ENCODE measurements around the gene KRT25.
"Not testable (repeated sequence)": the region's sequence is repeated elsewhere in the genome, so short reads cannot be mapped to it uniquely, and the experiment has no call there.

The KRT25 gene

GRCh38 chr17:40753804-40754203 is 1.3 kb downstream of the KRT25 start:
- no peak for DNase-seq (ENCODE audit: low read depth)

DNA sequence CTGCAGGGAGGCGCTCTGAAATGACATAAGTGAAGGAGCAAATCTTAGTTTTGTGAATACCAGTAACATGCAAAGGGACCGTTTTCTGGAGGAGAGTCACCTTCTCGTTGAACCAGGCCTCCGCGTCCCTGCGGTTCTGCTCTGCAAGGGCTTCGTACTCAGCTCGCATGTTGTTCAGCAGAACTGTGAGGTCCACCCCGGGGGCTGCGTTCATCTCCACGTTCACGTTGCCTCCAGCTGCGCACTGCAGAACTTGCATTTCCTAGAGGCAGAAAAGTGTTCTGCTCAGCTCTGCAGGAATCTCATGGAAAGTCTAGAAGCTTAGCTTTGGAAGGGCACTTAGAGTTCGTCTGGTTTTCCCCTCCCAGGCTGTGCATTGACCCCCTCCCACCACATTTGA is 4.1 kb downstream of the KRT25 start:
- no peak for DNase-seq (ENCODE audit: low read depth)

GRCh38 chr17:40750391-40750790 is 4.7 kb downstream of the KRT25 start:
- DNase-seq (ENCODE audit: low read depth): no peak

GRCh38 chr17:40748666-40749065 is 6.5 kb downstream of the KRT25 start:
- DNase-seq (ENCODE audit: low read depth): not testable (repeated sequence)

GRCh38 chr17:40738553-40738952 is 16.6 kb downstream of the KRT25 start:
- no peak for DNase-seq (ENCODE audit: low read depth)

DNA sequence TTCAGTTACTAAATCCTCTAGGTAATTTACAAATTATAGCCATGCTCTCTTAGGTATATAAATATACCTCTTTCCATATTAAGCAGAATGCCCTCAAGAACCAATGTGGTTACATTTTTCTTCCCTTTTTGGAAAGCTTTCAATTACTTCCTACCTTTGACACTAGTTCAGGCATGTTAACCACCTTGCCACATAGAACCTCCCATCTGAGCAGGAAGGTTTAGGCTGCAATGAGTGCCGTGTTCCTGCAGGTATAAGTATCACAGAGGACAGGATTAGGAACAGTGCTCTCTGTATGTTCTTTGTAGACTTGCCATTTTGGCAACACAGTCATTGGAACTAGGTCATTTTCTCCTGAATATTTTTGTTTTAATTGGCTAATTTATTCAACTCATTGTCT is 20.1 kb downstream of the KRT25 start:
- DNase-seq (ENCODE audit: low read depth): no peak

- DNase-seq (ENCODE audit: low read depth): no peak
Observed at GRCh38 chr17:40734018-40734417, 21.1 kb downstream of the KRT25 start.

DNA sequence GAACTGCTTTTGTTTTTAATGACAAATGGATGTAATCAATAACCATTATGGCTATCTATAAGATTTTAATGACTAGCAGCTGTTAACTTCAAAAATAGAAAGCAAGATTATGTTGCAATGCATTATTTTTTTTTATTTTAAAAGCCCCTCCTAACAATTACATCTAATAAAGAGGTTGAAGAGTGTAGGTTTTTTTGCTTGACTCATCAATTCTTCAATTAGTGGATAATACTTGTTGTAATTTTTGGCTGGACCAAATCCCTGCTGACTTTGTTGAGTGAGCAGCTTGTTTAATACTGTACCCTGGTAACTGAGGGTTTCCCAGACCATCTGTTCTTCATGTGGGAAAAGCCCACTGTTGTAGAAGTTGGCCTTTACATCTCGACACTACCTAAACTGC is 24.2 kb downstream of the KRT25 start:
- DNase-seq (ENCODE audit: low read depth): no peak

DNA sequence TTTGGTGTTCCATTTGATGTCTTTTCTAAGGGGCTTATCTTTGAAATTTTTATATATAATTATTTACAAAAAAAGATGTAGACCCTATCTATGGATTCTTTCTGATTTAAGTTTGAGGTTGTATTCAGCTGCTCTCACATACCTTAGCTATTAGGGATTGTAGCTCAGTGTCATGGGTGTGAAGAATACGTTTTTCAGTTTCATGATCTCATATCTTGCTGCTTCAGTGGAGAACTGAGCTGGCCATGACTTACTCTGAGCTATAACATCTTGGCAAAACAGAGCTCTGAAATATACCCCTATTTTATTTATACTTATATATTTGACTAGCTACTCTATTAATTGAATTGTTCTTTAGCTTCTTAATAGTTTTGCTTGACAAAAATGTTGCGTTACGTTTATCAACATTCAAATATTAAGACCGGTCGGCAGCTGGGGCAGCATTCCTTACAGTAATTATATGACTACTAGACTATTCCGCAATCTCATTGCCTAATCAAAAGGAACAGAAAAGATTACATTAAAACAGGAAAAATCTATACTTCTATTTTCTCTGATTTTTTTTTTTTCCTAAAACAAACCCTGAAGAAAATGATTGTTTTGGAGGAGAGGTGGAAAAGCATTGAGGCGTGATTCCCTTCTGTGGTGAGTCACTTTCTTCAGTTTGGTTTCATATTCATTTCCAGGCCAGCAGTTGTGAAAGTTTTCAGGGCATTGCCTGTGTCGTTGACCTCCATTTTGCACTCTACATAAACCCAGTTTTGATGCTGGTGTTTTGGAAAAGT is 27.5 kb downstream of the KRT25 start:
- no peak for DNase-seq (ENCODE audit: low read depth)

GRCh38 chr17:40726919-40727318 is 28.2 kb downstream of the KRT25 start:
- DNase-seq (ENCODE audit: low read depth): no peak

DNA sequence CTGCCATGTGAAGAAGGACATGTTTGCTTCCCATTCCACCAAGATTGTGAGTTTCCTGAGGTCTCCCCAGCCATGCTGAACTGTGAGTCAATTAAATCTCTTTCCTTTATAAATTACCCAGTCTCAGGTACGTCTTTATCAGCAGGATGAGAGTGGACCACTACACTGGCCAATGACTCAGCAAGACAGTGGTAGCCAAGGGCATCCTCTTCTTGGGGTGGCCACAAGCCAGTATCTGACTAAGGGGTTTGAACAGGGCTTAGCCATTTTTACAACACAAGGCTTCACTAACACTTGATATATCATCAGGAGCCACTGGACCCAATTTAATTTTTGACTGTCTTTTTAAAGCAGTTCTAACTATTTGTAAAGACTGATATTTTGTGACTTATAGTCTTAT is 30.5 kb downstream of the KRT25 start:
- no peak for DNase-seq (ENCODE audit: low read depth)

DNA sequence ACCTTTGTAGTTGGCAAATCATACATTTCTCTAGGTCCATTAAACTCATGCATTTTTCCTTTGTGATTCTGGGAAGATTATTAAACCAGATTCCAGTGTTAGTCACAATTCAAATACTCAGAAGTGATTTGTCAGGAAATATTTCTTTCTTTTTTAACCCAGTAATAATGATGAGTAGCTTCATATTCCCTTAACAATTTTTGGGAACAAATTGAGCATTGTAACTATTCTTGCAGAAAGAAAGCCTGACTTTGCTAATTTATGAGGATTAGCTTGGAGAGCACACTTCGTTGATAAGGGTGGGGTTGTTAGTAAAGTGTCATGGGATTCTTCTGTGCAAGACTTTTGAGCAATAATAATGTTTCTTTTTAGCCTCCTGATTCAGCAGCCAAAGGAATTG is 32.9 kb downstream of the KRT25 start:
- no peak for DNase-seq (ENCODE audit: low read depth)

GRCh38 chr17:40720899-40721298 is 34.2 kb downstream of the KRT25 start:
- DNase-seq (ENCODE audit: low read depth): no peak

GRCh38 chr17:40718930-40719329 is 36.2 kb downstream of the KRT25 start:
- no peak for DNase-seq (ENCODE audit: low read depth)

DNA sequence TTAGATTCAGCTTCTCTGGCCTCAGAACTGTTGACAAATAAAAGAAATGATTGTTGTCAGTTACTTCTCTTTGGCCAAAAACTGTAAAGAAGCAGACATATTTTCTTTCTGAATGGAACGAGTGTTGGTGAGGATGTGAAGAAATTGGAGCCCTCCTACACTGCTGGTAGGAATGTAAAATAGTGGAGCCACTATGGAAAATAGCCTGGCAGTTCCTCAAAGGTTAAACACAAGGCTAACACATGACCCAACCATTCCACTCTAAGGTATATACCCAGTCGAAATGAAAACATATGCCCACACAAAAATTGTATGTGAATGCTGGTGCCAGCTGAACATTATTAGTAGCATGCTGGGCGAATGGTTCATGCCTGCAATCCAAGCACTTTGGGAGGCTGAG is 37.4 kb downstream of the KRT25 start:
- DNase-seq (ENCODE audit: low read depth): no peak

DNA sequence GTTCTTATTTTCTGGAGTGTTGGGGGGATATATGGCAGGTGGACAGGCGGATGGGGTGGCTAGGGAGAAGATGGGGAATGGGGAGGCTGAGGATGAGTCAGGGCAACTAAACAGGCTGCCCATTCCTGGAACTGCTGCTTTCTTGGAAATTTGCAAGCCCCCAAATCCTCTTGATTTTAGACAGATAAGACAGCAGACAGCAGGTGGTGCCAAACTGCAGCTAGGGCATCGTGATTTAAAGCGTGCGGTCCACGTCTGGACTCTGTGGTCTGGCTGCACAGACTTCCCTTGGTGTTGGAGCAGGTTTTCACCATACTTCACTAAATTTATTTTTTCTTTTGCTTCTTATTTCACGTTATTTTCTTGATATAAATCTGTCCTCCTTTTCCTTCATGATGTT is 40.7 kb downstream of the KRT25 start:
- DNase-seq (ENCODE audit: low read depth): no peak

DNA sequence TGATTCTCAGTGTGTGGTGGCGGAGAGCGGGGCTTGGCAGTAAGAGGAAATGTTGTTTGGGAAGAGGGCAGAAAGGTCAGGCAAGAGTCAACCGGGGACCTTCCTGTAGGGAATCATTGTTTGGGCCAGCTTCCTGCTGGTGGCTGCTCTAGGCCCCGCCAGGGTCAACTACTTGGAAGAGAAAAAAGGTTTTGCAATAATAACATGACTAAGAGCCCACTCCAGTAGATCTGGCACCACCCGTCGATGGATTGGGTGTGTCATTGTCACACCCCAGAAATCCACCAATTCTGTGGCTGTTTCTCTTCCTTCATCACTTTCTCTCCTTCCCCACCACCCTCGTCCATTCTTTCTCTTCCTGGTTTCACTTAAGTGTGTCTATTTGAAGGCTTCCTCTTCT is 47.4 kb downstream of the KRT25 start:
- no peak for DNase-seq (ENCODE audit: low read depth)

DNA sequence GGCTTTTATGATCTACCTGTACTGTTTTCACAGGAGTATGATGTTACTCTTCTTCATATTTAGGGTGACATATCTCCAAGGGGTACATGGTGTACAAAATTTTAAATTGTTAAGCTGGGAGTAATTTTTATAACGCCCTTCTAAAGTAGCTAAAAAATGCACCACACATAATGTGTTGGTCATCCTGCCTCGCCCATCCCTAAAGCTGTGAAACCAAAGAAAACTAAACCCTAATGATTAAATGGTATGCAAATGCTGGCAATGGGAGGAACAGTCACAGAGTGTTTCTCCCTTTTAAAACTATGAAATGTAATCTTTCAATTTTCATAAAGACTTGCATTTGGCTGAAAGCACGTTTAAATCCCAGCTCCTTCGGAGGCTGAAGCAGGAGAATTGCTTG is 49.5 kb downstream of the KRT25 start:
- no peak for DNase-seq (ENCODE audit: low read depth)

DNA sequence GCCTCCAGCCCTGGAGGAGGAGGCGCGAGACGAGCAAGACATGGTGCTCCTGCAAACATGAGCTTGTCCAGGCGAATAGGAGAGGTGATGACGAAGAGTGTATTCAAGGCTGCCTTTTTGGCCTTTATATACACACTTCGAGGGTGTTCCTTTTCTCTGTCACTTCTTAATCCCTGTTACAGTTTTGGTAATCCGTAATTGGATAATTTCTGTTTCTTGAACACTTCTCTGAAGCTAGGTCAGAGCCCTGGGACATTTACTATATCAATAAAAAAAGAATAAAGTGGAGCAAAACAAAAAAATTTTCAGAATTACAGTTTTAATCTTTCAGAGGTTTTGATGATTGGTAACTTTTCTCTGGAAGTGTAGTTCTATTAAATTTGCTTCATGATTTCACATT is 51.5 kb downstream of the KRT25 start, which contains the start of gene KRT24:
Gene KRT24 (minus strand): TSS at position 101 of the 400 bp plus-strand sequence. CDS start 59 bp downstream, at position 42.
- no peak for DNase-seq (ENCODE audit: low read depth)

GRCh38 chr17:40702271-40702670 is 52.9 kb downstream of the KRT25 start:
- DNase-seq (ENCODE audit: low read depth): no peak

- no peak for DNase-seq (ENCODE audit: low read depth)
Observed at GRCh38 chr17:40699853-40700252, 55.3 kb downstream of the KRT25 start.

DNA sequence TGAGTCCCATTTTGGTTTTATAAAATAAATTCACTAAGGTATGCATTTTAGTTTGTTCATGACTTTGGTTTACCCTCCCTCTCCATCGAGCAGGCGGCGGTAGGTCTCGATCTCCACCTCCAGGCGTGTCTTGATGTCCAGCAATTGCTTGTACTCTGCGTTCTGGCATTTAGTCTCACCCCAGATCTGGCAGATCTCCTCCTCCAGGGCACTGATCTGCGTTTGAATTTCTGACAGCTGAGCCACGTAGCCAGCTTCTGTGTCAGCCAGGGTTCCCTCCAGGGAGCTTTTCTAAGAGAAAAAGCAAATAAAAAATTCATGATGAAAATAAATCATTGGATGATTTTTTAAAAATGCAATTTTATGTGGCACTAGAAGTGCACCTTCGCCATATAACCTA is 55.8 kb downstream of the KRT25 start:
- DNase-seq (ENCODE audit: low read depth): no peak
